SK-MEL-5 (cell line): ENCODE data around the gene HS6ST1. TPM values are rescaled to one million over a fixed set of nuclear protein-coding genes. Genes with fewer than 3 reads are reported as not detected.

Experiments used
- DNase-seq: peaks from one replicate; pipeline ENCODE4 v3.0.0-alpha.2; 2016; ENCODE audit warnings: low read depth, low spot score
- in situ Hi-C: cut with HindIII; loops from 2 replicates; pipeline ENCODE4 v1.10.0; 2016; ENCODE audit warnings: low sequenced_read_pairs, high pct_unique_total_duplicates, low pct_unique_long_range_greater_than_20kb
- total RNA-seq: library from RNA; depleted of rRNA; stranded (reverse); fragments of >200 nt; shearing (Covaris generic); gene quantifications from 2 replicates; pipeline ENCODE4 v1.2.3, GENCODE V29; 2014

HS6ST1 gene
- total RNA-seq, 1 experiment from 2014 or later = 6.0 TPM

DNA sequence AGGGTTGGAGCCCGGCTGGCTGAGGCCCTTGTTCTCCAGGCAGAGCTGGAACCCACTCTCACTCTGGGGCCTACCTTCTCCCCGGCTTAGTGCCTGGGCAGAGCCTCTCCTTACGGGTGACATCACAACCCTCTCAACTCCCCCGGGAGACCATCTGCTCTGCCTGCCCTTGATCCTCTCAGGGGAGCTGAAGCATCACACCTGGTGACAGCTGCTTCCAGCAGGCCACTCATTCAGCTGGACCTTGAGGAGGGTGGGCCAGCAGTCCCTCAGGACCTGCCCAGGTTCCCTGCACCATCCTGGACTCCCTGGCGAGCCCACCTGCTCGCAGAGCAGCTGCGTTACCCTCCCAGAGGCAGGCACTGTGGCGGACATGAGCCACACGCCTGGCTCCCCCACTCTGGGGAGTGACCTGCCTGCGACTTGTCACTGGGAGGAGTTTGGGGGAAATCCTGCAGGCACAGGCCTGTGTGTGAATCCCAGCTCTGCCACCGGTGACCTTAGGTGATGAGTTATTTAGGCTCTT, 13.1 kb downstream of the HS6ST1 start:
- in situ Hi-C loops = no loop called here
- no peak for DNase-seq

DNA sequence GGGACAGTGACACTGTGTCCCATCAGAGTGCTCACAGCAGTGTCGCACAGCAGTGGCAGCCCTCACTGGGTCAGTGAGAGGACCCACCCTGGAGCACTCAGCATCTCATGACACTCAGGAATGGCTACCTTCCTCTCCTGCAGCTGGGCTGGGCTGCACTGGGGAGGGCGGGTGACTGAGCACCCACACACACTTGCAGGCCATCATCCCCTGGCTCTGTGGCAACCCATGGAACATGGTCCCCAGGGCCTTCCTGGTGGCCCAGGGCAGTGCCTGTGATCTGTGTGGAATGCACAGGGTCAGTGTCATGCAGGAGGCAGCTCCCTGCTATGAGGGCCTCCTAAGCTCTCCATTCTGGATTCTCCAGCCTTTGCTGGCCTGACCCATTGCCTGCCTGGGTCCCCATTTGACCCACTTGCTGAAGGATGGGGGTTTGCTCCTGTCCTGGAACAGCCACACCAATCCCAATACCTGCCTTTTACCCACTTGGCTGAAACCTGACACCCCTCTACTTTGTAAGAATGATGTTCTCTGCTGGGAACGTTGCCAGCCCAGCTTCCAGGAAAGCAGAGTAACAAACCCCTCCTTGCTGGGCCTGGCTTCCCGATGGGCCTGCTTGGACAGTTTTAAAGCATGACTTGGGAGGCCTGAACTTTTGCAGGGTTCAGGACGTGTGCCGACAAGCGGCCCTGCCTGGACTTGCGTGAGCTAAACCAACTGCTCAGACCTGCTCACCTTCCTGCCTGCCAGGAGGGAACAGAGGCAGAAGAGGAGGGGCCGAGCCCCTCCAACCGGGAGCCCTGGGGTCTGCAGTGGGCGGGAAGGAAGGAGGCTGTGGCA, 13.7 kb downstream of the HS6ST1 start:
- DNase-seq = no peak
- in situ Hi-C loops = no loop called here

DNA sequence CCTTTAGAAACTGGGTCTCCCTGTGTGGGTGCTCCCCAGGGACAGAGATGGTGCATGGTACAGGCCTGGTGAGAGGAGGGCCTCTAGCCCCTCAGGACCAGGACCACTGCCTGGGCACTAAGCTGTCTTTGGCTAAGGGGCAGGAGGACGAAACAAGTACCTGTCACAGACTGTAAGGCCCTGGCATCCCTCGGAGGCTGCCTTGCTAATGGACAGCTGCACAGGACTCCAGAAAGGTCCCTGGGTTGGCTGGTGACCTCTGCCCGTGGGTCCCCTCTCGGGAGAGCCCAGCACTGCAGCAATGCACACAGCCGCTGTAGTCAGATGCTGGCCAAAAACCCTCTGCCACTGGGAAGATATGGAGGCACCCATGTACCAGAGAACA, 14.3 kb downstream of the HS6ST1 start:
- DNase-seq = no peak
- in situ Hi-C loops = no loop called here

DNA sequence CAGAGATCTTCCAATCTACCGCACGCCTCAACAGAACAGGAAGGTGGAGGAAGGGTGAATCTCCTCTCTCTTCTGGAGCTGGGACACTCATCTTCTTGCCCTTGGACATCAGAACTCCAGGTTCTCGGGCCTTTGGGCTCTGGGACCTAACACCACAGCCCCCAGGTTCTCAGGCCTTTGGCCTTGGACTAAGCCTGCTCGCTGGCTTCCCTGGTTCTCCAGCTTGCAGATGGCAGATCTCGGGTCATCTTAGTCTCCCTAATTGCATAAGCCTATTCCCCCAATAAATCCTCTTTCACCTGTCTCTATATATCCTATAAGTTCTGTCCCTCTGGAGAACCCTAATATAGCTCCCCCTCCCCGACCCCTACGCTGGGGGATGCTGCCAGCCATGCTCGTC, 14.8 kb downstream of the HS6ST1 start:
- in situ Hi-C loops = no loop called here
- DNase-seq = no peak

DNA sequence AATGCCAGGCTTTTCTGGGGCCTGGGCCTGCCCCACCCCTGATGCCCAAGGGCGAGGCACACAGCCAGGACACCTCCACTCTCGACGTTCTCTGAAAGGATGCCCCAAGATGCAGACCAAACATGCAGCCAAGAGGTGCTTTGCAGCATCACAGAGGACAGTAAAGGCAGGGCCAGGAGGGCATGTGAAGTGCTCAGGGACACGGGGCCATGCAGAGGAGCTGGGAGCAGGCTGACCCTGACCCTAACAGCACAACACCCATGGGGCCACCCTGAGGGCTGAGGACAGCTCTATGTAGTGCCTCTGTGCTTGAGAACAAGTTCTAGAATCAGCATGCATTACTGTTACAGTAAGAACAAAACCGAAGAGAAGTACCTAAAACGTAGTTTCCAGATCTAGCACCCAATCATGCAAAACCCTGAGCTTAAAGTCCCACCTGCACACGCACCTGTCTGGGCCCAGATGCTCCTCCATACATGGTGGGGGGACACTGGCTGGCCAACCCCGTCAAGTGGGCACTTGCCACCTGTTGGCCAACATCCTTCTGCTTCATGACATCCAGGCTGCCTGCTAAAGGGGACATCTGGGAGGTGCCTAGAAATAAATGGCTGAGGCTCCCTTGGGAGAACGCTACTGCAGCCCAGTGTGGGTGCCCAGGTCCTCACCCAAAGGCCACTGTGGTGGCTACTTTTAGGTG, 15.4 kb downstream of the HS6ST1 start:
- in situ Hi-C loops = no loop called here
- no peak for DNase-seq

DNA sequence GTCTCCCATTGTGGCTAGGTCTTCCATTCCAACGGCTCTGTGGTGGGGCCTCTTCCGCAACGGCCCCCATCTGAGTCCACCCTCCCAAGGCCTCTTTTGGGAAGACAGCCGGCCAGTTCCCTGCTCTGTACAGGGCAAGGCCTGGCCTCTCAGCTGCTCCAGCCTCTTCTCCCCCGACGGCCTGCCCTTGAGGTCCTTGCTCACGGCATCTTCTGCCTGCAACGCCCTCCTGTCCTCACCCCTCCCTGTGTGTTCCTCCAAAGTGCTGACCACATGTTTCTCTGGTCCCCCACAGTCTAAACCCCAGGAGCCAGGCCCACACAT, 16.0 kb downstream of the HS6ST1 start:
- DNase-seq = no peak
- in situ Hi-C loops = no loop called here

DNA sequence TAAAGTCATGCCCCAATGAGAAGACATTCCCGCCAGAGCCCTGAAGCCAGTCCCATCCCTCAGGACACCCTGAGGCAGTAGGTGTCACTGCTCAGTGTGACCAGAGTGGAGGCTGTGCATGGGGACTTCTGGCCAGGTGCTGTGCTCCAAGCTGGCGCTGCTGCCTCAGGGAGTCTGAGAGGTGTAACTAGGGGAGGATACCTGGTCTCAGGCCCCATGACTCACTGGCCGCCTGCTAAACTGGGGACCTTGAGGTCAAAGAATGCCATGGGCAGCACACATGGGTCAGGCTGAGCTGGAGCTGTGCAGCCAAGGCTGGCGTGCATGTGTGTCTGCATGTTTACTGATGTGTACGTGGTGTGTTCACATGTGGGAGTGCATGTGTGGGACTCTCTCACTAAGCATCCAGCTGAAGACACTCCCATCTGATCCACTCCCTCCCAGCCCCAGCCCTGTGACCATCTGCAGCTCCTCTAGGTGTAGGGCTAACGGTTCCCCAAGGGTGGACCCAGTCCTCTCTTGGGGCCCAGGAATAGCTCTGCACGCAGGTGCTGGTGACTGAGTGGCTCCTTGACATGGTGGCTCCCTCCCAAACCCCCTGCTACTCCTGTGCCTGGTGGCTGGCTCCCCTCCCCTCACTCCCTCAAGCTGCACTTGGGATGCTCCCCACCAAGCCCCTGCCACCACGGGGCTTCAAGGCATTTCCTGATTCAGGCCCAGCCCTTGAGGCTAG, 16.5 kb downstream of the HS6ST1 start:
- in situ Hi-C loops = no loop called here
- DNase-seq = no peak

DNA sequence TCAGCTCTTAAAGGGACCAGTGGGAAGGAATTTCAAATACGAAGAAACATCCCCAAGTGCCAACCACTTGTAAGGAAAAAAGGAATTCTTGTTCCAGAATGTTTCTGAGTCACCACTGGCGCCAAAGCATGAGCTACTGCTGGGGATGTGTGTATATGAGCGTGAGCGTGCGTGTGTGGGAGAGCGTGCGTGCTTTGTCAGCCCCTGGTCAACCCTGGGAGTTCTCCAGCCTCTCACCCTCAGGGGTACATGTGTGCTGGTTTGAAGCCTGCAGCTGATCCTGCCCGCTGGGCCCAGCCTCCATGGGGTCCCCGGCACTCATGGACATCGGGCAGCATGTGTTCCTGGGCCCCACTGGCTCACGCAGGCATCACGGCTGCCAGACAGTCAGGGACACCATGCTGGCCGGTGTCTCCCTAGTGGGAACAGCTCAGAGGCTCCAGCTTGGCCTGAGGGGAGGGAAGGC, 17.1 kb downstream of the HS6ST1 start:
- in situ Hi-C loops = no loop called here
- DNase-seq = no peak

DNA sequence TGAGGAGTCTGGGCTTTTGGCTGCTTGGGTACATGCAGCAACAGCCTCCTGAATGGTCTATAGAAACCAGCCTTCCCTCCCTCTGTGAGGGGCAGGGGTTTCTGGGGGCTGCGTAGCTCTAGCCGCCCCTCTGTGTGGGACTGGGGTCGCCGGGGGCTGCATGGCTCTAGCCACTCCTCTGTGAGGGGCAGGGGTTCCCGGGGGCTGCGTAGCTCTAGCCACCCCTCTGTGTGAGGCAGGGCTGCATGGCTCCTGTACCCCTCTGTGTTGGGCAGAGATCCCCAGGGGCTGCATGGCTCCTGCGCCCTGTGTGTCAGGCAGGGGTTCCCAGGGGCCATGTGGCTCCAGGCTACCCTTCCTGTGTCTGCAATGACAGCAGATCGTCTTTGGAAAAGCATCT, 17.6 kb downstream of the HS6ST1 start:
- no peak for DNase-seq

DNA sequence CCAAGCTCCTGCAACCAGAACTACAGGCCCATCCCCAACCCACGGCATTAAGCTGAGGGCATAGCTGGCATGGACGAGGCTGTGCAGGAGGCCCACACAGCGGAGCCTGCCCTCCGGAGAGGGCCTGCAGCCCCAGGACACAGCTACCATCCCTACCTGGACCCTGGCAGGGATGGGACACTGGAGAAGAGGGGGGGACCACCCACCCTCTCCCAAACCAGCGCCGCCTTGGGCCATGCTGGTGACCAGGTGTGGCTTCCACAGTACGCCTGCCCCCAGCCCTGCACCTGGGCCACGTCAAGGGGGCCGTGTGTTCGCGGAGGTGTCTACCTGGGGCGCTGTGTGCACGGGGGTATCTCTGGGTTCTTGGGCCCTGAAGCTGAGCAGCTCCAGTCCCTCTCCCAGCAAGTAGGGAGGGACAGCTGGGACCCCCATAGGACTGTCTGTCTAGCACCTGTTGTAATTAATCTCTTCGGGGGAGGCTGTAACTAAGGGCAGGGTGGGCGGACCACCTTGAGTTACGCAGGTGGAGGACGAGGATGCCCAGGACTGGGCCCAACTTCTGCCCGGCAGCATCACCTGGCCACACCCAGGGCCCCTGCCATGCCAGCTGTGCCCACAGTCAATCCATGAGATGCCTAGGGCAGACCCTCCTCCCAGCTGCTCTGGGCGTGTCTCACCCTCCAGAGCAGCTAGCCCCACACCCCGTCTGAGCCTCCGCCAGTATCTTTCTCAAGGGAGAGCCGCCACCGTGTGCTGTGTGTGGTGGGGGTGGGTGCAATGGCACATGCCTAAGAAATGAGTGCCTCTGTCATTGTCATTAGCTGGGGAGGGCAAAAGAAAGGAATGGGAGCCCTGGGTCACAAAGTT, 18.3 kb downstream of the HS6ST1 start:
- in situ Hi-C loops = no loop called here
- DNase-seq = no peak

More for the DNA sequence above, 17.6 kb downstream of the HS6ST1 start:
- in situ Hi-C loops = no loop called here

DNA sequence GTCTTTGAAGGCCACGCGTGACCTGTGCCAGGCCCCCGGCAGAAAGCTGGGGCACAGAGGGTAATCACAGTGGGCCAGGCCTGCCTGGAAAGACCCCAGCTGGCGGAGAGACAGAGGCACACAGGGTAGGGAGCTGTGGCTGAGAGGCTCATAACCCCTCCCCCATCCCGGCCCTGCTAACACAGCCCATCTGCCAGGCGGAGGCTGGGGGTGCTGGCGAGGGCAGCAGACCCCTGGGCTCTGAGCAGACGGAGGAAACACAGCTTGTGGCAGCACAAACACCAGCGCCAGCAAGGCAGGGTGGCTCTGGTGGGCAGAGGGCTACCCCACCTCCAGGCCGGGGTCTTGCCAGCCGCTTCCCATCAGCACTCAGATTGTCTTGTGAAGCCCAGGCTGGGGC, 19.0 kb downstream of the HS6ST1 start:
- in situ Hi-C loops = no loop called here
- no peak for DNase-seq

DNA sequence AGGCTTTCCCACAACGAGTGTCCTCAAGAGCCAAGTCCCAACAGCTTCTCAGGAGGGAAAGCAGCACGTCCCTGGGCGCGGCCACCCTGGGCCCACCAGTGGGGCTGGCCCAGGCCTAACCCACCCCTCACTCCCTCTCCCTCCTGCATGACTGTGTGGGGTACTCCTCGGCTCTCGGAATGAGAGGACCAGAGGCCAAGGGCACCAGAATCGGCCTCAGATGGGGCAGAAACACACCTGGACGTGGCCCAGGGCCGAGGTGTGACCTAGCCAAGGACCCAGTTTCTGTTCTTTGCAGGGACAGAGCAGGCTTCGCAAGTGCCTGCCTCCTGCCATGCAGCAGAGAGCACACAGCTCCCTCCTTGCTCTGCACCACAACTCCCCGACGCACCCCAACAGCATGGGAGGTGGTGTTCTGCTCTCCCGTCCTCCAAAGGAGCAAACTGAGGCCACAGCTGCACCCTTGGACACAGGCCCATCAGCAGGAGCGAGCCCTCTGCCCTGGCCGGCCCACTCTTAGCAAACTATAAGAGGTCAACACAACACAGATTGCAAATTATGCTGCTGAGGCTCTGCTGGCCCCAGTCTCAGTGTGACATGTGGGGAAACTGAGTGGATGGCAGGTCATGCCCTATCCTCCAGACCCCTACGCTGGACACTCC, 19.7 kb downstream of the HS6ST1 start:
- in situ Hi-C loops = no loop called here

DNA sequence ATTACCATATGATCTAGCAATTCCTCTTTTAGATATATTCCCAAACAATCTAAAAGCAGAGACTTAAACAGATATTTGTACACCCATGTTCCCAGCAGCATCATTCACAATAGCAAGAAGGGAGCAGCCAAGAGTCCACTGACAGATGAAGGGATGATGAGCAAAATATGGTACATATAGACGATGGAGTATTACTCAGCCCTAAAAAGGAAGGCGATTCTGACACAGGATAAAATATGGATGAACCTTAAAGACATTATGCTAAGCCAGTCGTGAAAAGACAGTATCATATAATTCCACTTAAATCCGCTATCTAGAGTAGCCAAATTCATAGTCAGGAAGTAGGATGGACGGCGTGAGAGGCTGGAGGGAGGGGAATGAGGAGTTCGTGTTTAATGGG, 20.4 kb downstream of the HS6ST1 start:
- in situ Hi-C loops = no loop called here
- DNase-seq = no peak

More for the DNA sequence above, 19.7 kb downstream of the HS6ST1 start:
- DNase-seq = no peak

DNA sequence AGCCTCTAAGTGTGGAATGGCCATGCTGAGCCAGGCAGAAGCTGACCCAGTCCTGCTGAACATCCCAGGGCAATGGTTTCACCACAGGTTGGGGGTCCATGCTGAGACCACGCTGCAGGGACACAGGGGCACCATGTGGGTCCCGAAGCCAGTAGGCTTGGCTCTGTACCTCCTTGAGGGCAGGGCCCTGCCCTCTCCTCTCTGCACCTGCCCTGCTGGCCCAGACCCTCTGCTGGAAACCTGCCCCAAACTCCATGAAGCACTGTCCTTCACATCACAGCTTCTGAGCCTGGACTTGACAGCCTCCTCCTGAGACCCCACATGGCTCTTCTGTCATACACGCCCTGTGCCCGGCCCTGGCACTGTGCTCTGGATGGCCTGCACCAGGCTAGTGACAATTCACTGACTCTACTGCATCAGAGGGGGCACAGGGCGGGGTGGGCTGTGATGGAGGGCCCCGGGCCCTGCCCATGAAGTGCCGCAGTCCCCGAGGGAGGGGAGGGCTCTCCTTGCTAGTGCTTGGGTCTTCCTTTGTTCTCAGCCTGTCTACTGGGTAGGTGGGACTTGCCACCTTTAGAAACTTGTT, 24.7 kb downstream of the HS6ST1 start:
- in situ Hi-C loops = no loop called here
- DNase-seq = no peak

DNA sequence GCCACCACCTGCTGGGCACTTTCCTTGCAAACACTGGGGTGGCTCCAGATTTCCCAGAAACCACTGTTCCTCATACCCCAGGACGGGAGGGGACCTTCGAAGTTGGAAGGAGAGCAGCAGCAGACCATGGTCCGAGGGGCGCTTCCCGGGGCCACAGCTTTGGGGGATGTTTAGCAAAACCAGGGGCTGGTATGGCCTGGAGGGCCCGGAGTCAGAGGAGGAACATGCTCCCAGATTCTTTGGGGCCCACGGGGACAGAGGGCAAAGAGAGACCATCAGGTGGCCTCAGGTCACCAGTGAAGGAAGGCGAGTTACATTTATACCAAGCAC, 25.3 kb downstream of the HS6ST1 start:
- DNase-seq = no peak
- in situ Hi-C loops = no loop called here

DNA sequence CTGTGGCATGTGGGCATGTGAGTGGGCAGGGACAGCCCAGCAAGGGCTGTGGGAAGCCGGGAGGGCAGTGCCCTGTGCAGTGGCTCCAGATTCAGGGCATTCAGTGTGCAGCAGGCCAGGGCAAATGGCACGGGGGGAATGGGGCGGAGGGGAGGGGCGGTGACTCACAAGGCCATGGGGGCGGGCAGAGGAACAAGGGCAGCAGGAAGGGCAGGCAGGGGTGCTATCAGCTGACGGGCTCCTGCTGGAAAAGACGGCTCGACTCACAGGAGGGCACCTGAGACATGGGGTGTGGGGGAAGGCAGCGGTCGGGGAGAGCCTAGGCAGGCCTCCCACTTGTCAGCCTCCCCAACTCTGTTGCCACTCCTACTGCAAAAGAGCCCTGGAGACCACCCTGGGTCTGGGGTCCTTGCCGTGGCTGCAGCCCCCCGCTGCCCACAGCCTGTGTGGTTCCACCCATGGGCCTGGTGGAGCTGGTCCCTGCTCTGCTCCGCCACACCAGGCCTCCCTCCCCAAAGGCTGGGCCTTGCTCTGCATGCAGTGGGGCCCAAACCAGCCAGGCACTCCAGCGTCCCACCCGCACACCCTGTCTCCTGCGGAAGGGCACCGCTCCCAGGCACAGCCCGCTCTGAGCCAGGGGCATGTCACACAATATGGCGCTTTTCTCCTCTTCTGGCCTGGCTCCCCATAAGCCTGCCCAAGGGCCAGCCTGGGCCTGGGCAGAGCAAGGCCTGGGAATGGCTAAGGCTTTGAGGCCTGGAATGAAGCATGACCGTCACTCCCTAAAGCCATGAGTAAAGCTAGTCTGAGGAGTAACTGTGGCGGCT, 25.9 kb downstream of the HS6ST1 start:
- in situ Hi-C loops = no loop called here
- DNase-seq = no peak
